Cardiac fibroblast (primary cell): ENCODE results near the gene TSC22D4.

ENCODE experiments used
- DNase-seq, 2 donors: peaks; one replicate each; pipeline versions ENCODE4 v3.0.0 to v3.0.0-alpha.2; 2010; ENCODE audit warnings: low read depth in 2 of 2
- H3K4me3 ChIP-seq, 2 donors: replicated peaks in 1 of 2; 1 replicate in 1 of 2; 2 replicates in 1 of 2; pipeline ENCODE4 v1.5.1; 2011; ENCODE audit warnings: low read depth in 2 of 2, low read length in 2 of 2, mild to moderate bottlenecking in 2 of 2, moderate library complexity in 1 of 2
- TF ChIP-seq, protein P1 (sequence below): IDR thresholded peaks from one replicate; pipeline ENCODE4 v1.5.1; 2011; ENCODE audit warnings: low read depth, mild to moderate bottlenecking, low read length, inconsistent platforms

The TSC22D4 gene

DNA sequence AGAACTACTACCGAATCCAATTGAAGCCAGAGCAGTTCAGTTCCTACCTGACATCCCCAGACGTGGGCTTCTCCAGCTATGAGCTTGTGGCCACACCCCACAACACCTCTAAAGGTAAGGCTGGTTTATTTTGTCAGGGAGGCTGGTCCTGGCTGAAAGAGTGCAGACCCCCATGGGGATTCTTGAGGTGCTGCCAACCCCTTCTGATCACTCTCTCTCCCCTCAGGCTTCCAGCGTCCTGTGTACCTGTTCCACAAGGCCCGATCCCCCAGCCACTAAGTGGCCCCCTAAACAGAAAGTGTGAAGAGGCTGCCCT, 45.8 kb downstream of the TSC22D4 start:
- no peak for DNase-seq
- no peak overlapping the region for H3K4me3 ChIP-seq
- TF ChIP-seq, protein P1, sequence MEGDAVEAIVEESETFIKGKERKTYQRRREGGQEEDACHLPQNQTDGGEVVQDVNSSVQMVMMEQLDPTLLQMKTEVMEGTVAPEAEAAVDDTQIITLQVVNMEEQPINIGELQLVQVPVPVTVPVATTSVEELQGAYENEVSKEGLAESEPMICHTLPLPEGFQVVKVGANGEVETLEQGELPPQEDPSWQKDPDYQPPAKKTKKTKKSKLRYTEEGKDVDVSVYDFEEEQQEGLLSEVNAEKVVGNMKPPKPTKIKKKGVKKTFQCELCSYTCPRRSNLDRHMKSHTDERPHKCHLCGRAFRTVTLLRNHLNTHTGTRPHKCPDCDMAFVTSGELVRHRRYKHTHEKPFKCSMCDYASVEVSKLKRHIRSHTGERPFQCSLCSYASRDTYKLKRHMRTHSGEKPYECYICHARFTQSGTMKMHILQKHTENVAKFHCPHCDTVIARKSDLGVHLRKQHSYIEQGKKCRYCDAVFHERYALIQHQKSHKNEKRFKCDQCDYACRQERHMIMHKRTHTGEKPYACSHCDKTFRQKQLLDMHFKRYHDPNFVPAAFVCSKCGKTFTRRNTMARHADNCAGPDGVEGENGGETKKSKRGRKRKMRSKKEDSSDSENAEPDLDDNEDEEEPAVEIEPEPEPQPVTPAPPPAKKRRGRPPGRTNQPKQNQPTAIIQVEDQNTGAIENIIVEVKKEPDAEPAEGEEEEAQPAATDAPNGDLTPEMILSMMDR, result no peak

DNA sequence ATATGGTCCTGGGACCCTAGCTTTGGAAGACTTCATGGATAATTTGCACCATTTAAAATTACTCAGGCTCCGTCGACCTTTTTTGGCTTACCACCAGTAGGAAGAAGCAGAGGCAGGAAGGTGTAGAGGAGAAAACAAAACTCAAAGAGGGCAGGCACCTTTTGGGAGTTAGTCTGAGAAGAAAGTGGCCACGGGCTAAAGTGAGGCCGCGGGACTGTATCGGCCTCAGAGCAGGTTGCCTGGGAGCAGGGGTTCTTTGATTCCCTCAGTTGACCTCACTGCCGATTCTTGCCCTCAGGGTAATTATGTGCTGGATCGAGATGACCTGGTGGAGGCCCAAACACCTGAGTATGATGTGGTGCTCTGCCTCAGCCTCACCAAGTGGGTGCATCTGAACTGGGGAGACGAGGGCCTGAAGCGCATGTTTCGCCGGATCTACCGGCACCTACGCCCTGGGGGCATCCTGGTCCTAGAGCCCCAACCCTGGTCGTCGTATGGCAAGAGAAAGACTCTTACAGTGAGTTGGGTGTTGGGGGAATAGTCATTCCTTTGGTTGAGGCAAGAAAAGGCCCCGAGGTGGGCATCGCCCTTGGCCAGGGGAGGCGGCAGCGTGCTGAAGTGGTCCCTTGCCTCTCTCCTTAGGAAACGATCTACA, 46.3 kb downstream of the TSC22D4 start:
- no peak overlapping the region for H3K4me3 ChIP-seq
- DNase-seq, result no peak
- TF ChIP-seq, protein P1, result no peak

DNA sequence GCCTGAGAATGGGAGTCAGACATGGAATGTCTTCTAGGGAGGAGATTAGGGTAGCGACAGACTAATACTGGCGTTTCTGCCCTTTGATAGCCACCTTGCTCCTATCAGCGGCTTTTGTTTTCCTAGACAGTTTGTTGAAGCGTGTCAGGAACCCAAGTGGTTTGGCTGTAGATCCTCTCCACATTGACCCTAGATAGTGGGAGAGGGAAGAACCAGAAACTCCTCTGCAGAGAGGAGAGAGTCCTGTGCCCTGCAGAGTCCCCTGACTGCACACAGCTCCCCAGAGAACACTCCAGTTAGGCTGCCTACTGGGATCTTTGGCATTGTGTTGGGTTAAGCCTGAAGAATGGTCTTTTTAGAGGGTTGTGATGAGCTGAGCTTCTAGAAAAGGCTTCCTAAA, 47.0 kb downstream of the TSC22D4 start:
- TF ChIP-seq, protein P1, result no peak
- no peak for DNase-seq
- H3K4me3 ChIP-seq, result no peak overlapping the region

DNA sequence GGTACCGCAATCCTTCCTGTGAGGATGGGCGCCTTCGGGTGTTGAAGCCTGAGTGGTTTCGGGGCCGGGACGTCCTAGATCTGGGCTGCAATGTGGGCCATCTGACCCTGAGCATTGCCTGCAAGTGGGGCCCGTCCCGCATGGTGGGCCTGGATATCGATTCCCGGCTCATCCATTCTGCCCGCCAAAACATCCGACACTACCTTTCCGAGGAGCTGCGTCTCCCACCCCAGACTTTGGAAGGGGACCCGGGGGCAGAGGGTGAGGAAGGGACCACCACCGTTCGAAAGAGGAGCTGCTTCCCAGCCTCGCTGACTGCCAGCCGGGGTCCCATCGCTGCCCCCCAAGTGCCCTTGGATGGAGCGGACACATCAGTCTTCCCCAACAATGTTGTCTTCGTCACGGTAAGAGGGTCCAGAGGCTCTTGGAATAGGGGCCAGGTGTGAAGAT, 47.7 kb downstream of the TSC22D4 start:
- no peak for DNase-seq
- peak overlapping the region; percentile 84 to 87 for H3K4me3 ChIP-seq
- TF ChIP-seq, protein P1, result no peak

DNA sequence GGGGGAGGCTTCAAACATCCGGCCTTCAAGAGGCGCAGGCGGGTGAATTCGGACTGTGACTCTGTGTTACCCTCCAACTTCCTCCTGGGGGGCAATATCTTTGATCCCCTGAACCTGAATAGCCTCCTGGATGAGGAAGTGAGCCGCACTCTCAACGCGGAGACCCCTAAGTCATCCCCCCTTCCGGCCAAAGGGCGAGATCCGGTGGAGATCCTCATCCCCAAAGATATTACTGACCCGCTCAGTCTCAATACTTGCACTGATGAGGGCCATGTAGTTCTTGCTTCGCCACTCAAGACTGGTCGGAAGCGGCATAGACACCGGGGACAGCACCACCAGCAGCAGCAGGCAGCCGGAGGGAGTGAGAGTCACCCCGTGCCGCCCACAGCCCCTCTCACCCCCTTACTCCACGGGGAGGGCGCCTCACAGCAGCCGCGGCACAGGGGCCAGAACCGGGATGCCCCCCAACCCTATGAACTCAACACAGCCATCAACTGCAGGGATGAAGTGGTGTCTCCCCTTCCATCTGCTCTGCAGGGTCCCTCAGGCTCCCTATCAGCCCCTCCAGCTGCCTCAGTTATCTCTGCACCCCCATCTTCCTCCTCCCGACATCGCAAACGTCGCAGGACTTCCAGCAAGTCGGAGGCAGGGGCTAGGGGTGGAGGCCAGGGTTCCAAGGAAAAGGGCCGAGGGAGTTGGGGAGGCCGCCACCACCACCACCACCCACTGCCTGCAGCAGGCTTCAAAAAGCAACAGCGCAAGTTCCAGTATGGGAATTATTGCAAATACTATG, 48.3 kb downstream of the TSC22D4 start:
- DNase-seq, result peak in 1 of 2 donors; percentile 28
- TF ChIP-seq, protein P1, result no peak

DNA sequence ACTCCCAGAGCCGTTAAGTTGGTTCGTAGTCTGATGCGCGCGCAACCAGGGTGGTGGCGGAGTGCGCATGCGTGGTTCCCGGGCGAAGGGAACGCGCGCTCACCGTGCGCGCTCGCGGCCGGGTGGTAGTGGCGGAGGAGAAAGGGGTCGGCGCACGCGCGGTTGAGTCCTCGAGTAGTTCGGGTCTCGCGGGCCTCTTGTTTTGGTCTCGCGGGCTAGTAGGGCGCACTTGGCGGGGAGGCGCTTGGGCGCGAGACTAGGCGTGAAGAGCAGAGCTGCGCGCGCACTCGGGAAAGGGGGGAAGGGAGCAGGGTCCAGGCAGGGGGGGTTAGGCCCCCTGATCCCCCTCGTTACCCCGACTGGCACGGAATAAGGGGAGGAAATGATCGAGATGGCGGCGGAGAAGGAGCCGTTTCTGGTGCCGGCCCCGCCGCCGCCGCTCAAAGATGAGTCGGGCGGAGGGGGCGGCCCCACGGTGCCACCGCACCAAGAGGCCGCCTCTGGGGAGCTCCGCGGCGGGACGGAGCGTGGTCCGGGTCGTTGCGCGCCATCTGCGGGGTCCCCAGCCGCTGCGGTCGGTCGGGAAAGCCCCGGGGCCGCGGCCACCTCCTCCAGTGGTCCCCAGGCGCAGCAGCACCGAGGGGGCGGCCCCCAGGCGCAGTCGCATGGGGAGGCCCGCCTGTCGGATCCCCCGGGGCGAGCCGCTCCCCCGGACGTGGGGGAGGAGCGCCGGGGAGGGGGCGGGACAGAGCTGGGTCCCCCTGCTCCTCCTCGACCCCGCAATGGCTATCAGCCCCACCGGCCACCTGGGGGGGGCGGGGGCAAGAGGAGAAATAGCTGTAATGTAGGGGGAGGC, 49.1 kb downstream of the TSC22D4 start, which contains the start of gene MEPCE:
MEPCE (plus strand) TSS at position 195 of the 856 bp plus-strand sequence; CDS start at position 383, 188 bp downstream.
- DNase-seq, result peak; percentile 97 to 98
- peak within 1 kb of the TSS; percentile 84 to 87 for H3K4me3 ChIP-seq
- TF ChIP-seq, protein P1, result no peak

More for the DNA sequence above, 48.3 kb downstream of the TSC22D4 start:
- H3K4me3 ChIP-seq, result peak overlapping the region; percentile 84 to 87
